Measurements from ENCODE around the gene COPG1. TPM values are rescaled to one million over a fixed set of nuclear protein-coding genes. Genes with fewer than 3 reads are reported as not detected.

COPG1 gene
- total and polyA plus RNA-seq, 10 of the 15 experiments (the other 5 are each of a cell fraction or from before 2014, with no cell fraction given), result 54.8 to 143 (median 91.2) TPM

- no peak for TF ChIP-seq MLLT1 (IDR thresholded peaks at IDR 0.05)
- TF ChIP-seq PBX3 (IDR thresholded peaks at IDR 0.05; ENCODE audit: insufficient replicate concordance, low read depth, low read length), result no peak
- TF ChIP-seq NR2C2 (IDR thresholded peaks at IDR 0.05; ENCODE audit: borderline replicate concordance, control insufficient read depth, insufficient read length, low read depth), result no peak
- TF ChIP-seq GABPA (IDR thresholded peaks at IDR 0.05; ENCODE audit: low read depth), result no peak
- peak; percentile 72 for TF ChIP-seq YY1 (IDR thresholded peaks at IDR 0.05; ENCODE audit: low read depth, low read length)
- TF ChIP-seq CHD1 (IDR thresholded peaks at IDR 0.05; ENCODE audit: low read depth, low read length), result no peak
- TF ChIP-seq SREBF1 (IDR thresholded peaks at IDR 0.05; ENCODE audit: low read length), result no peak
- no peak; the same call in 2 of the 3 replicates for TF ChIP-seq POU2F2 (IDR thresholded peaks at IDR 0.05; ENCODE audit: borderline replicate concordance, low read depth, low read length)
- TF ChIP-seq ZBTB33 (IDR thresholded peaks at IDR 0.05), result no peak
- peak; percentile 71; the same call in 1 of the 2 replicates for TF ChIP-seq TAF1 (IDR thresholded peaks at IDR 0.05; ENCODE audit: borderline replicate concordance, low read depth, low read length)
- no peak for TF ChIP-seq CREB1 (IDR thresholded peaks at IDR 0.05; ENCODE audit: low read depth)
- TF ChIP-seq IRF5 (IDR thresholded peaks at IDR 0.05; ENCODE audit: borderline replicate concordance), result no peak
- TF ChIP-seq PRDM15 (CRISPR knock-in tag; IDR thresholded peaks at IDR 0.05), result no peak
- no peak for TF ChIP-seq E2F4 (IDR thresholded peaks at IDR 0.05; ENCODE audit: low read depth, low read length)
- TF ChIP-seq NRF1 (conservative IDR thresholded peaks at IDR 0.05; ENCODE audit: low read depth, low read length), result peak; percentile 32; the same call in 1 of the 2 replicates
- 0 out of 2 replicates have a peak, but pooled peaks have one; percentile 26 for TF ChIP-seq MYB (IDR thresholded peaks at IDR 0.05; ENCODE audit: borderline replicate concordance, low read depth, low read length)
- TF ChIP-seq BCL11A (IDR thresholded peaks at IDR 0.05; ENCODE audit: low read depth, low read length), result no peak
- TF ChIP-seq ZNF384 (IDR thresholded peaks at IDR 0.05; ENCODE audit: borderline replicate concordance, low read depth, low read length), result no peak
Measured at GRCh38 chr3:129316248-129317013, 67.0 kb downstream of the COPG1 start (continued).
